WTC11 (cell line): Measurements from ENCODE around the gene DPP8. TPM values are rescaled to one million over a fixed set of nuclear protein-coding genes. Genes with fewer than 3 reads are reported as not detected.

ENCODE experiments used
- E2F1 ChIP-seq: sonication (generic); formaldehyde crosslinking; IDR thresholded peaks from 2 replicates; pipeline ENCODE4 v1.8.0; 2022; ENCODE audit warnings: mild to moderate bottlenecking, missing genetic modification reagents
- FOXP4 ChIP-seq: sonication (generic); formaldehyde crosslinking; IDR thresholded peaks from 2 replicates; pipeline ENCODE4 v1.8.0; 2022; ENCODE audit warnings: mild to moderate bottlenecking, missing genetic modification reagents
- MAX ChIP-seq: sonication (generic); formaldehyde crosslinking; IDR thresholded peaks from 2 replicates; pipeline ENCODE4 v1.8.0; 2022; ENCODE audit warnings: mild to moderate bottlenecking, missing genetic modification reagents
- NFATC4 ChIP-seq: fragments of 250-450 bp; sonication (Bioruptor Pico); IDR thresholded peaks from 2 replicates; pipeline ENCODE4 v1.9.0; 2021; ENCODE audit warnings: mild to moderate bottlenecking
- PREB ChIP-seq: sonication (generic); formaldehyde crosslinking; IDR thresholded peaks from 2 replicates; pipeline ENCODE4 v1.8.1; 2022; ENCODE audit warnings: mild to moderate bottlenecking, missing genetic modification reagents, moderate library complexity, borderline replicate concordance
- PRRX2 ChIP-seq: fragments of 250-450 bp; sonication (Bioruptor Pico); IDR thresholded peaks from 2 replicates; pipeline ENCODE4 v1.8.0; 2021; ENCODE audit warnings: mild to moderate bottlenecking
- SP1 ChIP-seq: sonication (generic); formaldehyde crosslinking; conservative IDR thresholded peaks from 2 replicates; pipeline ENCODE4 v1.8.1; 2022; ENCODE audit warnings: missing genetic modification reagents
- ZNF281 ChIP-seq: sonication (generic); formaldehyde crosslinking; IDR thresholded peaks from 2 replicates; pipeline ENCODE4 v1.8.0; 2023; ENCODE audit warnings: mild to moderate bottlenecking, missing genetic modification reagents
- ZNF532 ChIP-seq: fragments of 250-450 bp; sonication (Bioruptor Pico); IDR thresholded peaks from 2 replicates; pipeline ENCODE4 v1.9.0; 2021; ENCODE audit warnings: mild to moderate bottlenecking, borderline replicate concordance
- total RNA-seq: library from RNA; stranded (reverse); gene quantifications from 3 replicates; pipeline ENCODE4 v1.2.3, GENCODE V29; 2021
- TF ChIP-seq, protein P1 (sequence below): fragments of 200-600 bp; IDR thresholded peaks from 2 replicates; pipeline ENCODE4 v1.8.0; 2022; ENCODE audit warnings: antibody characterized with exemption

Gene DPP8
- total RNA-seq, 1 experiment from 2014 or later, result 31.9 TPM

- TF ChIP-seq FOXP4 (CRISPR knock-in tag) (peak; percentile 85; the same call in 1 of the 2 replicates), SP1 (CRISPR knock-in tag) (peak; percentile 78), NFATC4 (CRISPR knock-in tag) (no peak), E2F1 (no peak), ZNF532 (CRISPR knock-in tag) (peak; percentile 3; the same call in 1 of the 2 replicates), PRRX2 (CRISPR knock-in tag) (0 out of 2 replicates have a peak, but pooled peaks have one; percentile 67), ZNF281 (CRISPR knock-in tag) (peak; percentile 93), MAX (CRISPR knock-in tag) (no peak; the same call in 1 of the 2 replicates), PREB (CRISPR knock-in tag) (no peak)
- TF ChIP-seq, protein P1, sequence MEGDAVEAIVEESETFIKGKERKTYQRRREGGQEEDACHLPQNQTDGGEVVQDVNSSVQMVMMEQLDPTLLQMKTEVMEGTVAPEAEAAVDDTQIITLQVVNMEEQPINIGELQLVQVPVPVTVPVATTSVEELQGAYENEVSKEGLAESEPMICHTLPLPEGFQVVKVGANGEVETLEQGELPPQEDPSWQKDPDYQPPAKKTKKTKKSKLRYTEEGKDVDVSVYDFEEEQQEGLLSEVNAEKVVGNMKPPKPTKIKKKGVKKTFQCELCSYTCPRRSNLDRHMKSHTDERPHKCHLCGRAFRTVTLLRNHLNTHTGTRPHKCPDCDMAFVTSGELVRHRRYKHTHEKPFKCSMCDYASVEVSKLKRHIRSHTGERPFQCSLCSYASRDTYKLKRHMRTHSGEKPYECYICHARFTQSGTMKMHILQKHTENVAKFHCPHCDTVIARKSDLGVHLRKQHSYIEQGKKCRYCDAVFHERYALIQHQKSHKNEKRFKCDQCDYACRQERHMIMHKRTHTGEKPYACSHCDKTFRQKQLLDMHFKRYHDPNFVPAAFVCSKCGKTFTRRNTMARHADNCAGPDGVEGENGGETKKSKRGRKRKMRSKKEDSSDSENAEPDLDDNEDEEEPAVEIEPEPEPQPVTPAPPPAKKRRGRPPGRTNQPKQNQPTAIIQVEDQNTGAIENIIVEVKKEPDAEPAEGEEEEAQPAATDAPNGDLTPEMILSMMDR, result no peak
Observed at GRCh38 chr15:65414841-65415621, 102.5 kb downstream of the DPP8 start (continued).
